ENCODE data around the gene OTX1.
"Not testable (repeated sequence)": the region's sequence is repeated elsewhere in the genome, so short reads cannot be mapped to it uniquely, and the experiment has no call there.

OTX1 gene

GRCh38 chr2:63050334-63051041 is at the start of gene OTX1:
Gene OTX1, plus strand, starts transcription at chr2:63050830. Its CDS starts 2,161 bp downstream, at chr2:63052991.
- Mint-ChIP-seq H3K27me3 (ENCODE audit: low read depth) (peaks cover 88% of the 10 kb centered on the region), H3K4me1 (ENCODE audit: low read depth) (peaks cover 30% of the 10 kb centered on the region), H3K36me3 (ENCODE audit: low read depth) (peaks cover 10% of the 10 kb centered on the region), H3K9me3 (no peaks in the 10 kb centered on the region), H3K27ac (peak within 1 kb of the TSS; percentile 71), H3K4me3 (peak within 1 kb of the TSS; percentile 87)

DNA sequence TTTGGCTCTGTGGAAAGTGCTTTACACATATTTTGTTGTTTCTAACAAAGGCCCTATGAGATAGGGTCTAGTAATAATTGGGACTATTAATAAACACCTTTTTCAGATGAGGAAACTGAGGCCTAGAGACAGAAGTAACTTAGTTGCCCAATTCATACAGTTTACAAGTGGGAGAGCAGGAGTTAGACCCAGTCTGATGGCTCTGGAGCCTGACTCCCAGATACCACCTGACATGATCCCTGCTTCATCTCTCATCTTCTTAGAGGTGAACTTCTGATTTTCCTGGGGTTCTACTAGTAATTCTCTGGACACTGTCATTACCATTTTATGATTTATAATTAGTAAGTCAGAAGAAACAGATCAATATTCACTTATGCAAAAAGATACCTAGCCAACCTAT is 49.1 kb upstream of the OTX1 start:
- no peaks in the 10 kb centered on the region for H3K9me3 Mint-ChIP-seq
- H3K4me1 Mint-ChIP-seq (ENCODE audit: low read depth) = no peaks in the 10 kb centered on the region
- no peak overlapping the region for H3K27ac Mint-ChIP-seq
- peaks cover 8% of the 10 kb centered on the region for H3K36me3 Mint-ChIP-seq (ENCODE audit: low read depth)
- H3K27me3 Mint-ChIP-seq (ENCODE audit: low read depth) = no peaks in the 10 kb centered on the region
- no peak overlapping the region for H3K4me3 Mint-ChIP-seq

DNA sequence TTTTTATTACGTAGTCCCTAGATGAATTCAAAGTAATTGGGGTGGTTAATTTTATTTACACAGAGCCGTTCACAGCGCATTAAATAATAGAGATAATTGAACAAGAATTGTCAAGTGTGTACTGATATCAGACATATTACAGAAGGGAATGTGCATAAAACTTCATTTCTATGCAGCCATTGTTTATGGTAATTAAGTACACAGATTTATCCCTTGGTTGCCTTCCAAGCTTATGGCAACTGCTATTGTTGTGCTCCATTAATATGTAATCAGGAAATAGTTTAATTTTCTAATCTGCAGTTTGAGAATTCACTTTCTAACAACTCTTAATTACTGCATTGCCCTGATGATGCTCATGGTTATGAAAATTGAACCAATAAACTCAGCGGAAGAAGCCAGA is 47.3 kb upstream of the OTX1 start:
- Mint-ChIP-seq H3K9me3 (no peaks in the 10 kb centered on the region), H3K27me3 (ENCODE audit: low read depth) (no peaks in the 10 kb centered on the region), H3K27ac (no peak overlapping the region), H3K36me3 (ENCODE audit: low read depth) (peaks cover 3% of the 10 kb centered on the region), H3K4me1 (ENCODE audit: low read depth) (no peaks in the 10 kb centered on the region), H3K4me3 (no peak overlapping the region)

DNA sequence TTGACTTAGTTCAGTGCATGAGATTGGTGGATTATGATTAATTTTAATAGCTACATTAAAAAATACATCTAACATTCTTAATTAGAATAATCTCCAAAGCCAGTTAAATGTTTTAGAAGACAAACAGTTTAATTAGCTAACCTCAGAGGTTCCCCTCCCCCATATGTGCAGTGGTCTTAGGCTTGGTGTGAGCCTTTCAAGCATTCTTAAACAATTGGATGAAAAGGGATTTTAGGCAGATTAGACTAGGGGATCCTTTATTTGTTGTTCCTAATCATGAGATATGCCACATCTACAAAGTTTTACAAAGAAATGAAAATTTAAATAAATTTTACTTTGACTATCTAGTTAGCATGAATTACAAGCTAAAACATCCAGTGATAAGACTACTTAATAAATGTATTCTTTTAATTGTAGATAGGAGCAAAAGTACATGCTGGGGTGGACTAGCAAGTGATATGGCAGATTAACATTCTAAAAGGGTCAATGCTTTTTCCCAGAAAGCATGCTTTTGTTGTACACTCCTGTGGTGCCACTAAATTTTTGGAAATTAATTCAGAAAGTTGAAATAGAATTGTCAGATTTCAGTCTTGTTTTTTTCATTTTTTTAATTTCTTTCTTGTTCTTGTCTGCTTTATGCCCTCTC is 42.7 kb upstream of the OTX1 start:
- Mint-ChIP-seq H3K9me3 (no peaks in the 10 kb centered on the region), H3K27ac (no peak overlapping the region), H3K36me3 (ENCODE audit: low read depth) (no peaks in the 10 kb centered on the region), H3K4me1 (ENCODE audit: low read depth) (no peaks in the 10 kb centered on the region), H3K27me3 (ENCODE audit: low read depth) (no peaks in the 10 kb centered on the region), H3K4me3 (no peak overlapping the region)

- Mint-ChIP-seq H3K27me3 (ENCODE audit: low read depth) (no peaks in the 10 kb centered on the region), H3K36me3 (ENCODE audit: low read depth) (no peaks in the 10 kb centered on the region), H3K9me3 (no peaks in the 10 kb centered on the region), H3K4me1 (ENCODE audit: low read depth) (no peaks in the 10 kb centered on the region), H3K4me3 (no peak overlapping the region), H3K27ac (no peak overlapping the region)
Measured at GRCh38 chr2:63008838-63009237, 41.8 kb upstream of the OTX1 start.

- Mint-ChIP-seq H3K4me3 (no peak overlapping the region), H3K27me3 (ENCODE audit: low read depth) (no peaks in the 10 kb centered on the region), H3K27ac (no peak overlapping the region), H3K36me3 (ENCODE audit: low read depth) (no peaks in the 10 kb centered on the region), H3K9me3 (no peaks in the 10 kb centered on the region), H3K4me1 (ENCODE audit: low read depth) (no peaks in the 10 kb centered on the region)
Measured at GRCh38 chr2:63009490-63009889, 41.1 kb upstream of the OTX1 start.

GRCh38 chr2:63012541-63012940 is 38.1 kb upstream of the OTX1 start:
- Mint-ChIP-seq H3K27ac (no peak overlapping the region), H3K27me3 (ENCODE audit: low read depth) (no peaks in the 10 kb centered on the region), H3K36me3 (ENCODE audit: low read depth) (no peaks in the 10 kb centered on the region), H3K9me3 (no peaks in the 10 kb centered on the region), H3K4me1 (ENCODE audit: low read depth) (no peaks in the 10 kb centered on the region), H3K4me3 (no peak overlapping the region)

- no peak overlapping the region for H3K27ac Mint-ChIP-seq
Measured at GRCh38 chr2:63013438-63013837, 37.2 kb upstream of the OTX1 start.

DNA sequence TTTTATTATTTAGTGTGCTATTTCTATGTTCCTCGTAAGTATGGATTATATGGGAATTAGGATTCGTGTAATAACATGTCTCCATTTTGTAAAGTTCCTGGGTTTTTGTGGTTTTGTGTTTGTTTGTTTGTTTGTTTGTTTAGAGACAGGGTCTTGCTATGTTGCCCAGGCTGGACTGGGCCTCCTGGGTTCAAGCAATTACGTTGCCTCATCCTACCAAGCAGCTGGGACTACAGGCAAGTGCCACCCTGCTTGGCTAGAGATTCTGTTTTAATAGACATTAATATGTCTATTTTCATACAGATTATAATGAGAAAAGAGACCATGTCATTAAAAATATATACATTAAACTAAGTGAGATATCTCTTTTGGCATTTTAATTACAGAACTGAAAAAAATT is 35.2 kb upstream of the OTX1 start:
- Mint-ChIP-seq H3K9me3 (no peaks in the 10 kb centered on the region), H3K4me1 (ENCODE audit: low read depth) (no peaks in the 10 kb centered on the region), H3K4me3 (no peak overlapping the region), H3K36me3 (ENCODE audit: low read depth) (no peaks in the 10 kb centered on the region), H3K27ac (no peak overlapping the region), H3K27me3 (ENCODE audit: low read depth) (no peaks in the 10 kb centered on the region)

More at GRCh38 chr2:63013438-63013837, 37.2 kb upstream of the OTX1 start:
- Mint-ChIP-seq H3K4me1 (ENCODE audit: low read depth) (no peaks in the 10 kb centered on the region), H3K4me3 (no peak overlapping the region), H3K27me3 (ENCODE audit: low read depth) (no peaks in the 10 kb centered on the region), H3K9me3 (no peaks in the 10 kb centered on the region), H3K36me3 (ENCODE audit: low read depth) (no peaks in the 10 kb centered on the region)

- H3K27me3 Mint-ChIP-seq (ENCODE audit: low read depth) = no peaks in the 10 kb centered on the region
Measured at GRCh38 chr2:63018439-63018838, 32.2 kb upstream of the OTX1 start.

GRCh38 chr2:63019686-63020085 is 30.9 kb upstream of the OTX1 start:
- not testable (repeated sequence) for H3K36me3 Mint-ChIP-seq (ENCODE audit: low read depth); H3K27me3 Mint-ChIP-seq (ENCODE audit: low read depth); H3K9me3 Mint-ChIP-seq; H3K27ac Mint-ChIP-seq; H3K4me1 Mint-ChIP-seq (ENCODE audit: low read depth); H3K4me3 Mint-ChIP-seq

More at GRCh38 chr2:63018439-63018838, 32.2 kb upstream of the OTX1 start:
- H3K36me3 Mint-ChIP-seq (ENCODE audit: low read depth) = no peaks in the 10 kb centered on the region
- H3K4me1 Mint-ChIP-seq (ENCODE audit: low read depth) = no peaks in the 10 kb centered on the region
- H3K9me3 Mint-ChIP-seq = no peaks in the 10 kb centered on the region
- no peak overlapping the region for H3K4me3 Mint-ChIP-seq
- no peak overlapping the region for H3K27ac Mint-ChIP-seq

DNA sequence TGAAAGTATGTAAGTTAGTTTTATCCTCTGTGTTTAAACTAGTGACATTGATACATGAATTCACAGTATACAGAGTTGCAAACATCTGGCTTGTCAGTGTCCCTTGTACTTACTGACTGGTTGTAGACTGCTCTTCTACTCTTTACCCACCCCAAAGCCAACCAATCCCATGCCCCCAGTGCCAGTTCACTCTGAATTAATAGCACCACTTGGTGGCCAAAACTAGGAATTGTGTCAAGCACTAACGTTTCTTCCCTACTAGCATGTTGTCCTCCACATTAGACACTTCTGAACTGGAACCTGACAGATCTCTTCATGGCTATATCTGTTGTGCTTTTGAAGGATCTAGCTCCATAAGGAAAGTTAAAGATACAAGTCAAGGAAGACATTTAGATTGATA is 27.2 kb upstream of the OTX1 start:
- Mint-ChIP-seq H3K36me3 (ENCODE audit: low read depth) (no peaks in the 10 kb centered on the region), H3K27me3 (ENCODE audit: low read depth) (no peaks in the 10 kb centered on the region), H3K4me3 (no peak overlapping the region), H3K4me1 (ENCODE audit: low read depth) (no peaks in the 10 kb centered on the region), H3K9me3 (no peaks in the 10 kb centered on the region), H3K27ac (no peak overlapping the region)

DNA sequence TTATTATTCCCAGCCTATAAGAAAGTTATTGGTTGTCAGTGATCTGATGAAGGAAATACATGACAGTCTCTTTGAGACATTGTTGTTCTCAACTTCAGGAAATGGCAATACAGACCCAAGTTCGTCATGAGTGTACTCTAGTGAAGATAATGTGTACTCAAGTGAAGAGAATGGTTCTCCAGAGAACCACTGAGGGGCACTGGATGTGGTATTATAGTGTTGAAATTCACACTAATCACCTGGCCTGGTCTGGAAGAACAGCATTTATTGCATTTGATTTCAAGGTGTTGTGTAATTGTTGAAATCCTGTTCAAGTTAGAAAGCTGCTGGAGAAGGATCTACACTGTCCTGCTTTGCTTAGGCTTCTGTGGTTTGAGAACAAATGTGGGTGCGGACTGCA is 23.4 kb upstream of the OTX1 start:
- H3K27ac Mint-ChIP-seq = no peak overlapping the region
- no peaks in the 10 kb centered on the region for H3K9me3 Mint-ChIP-seq
- H3K4me1 Mint-ChIP-seq (ENCODE audit: low read depth) = no peaks in the 10 kb centered on the region
- no peak overlapping the region for H3K4me3 Mint-ChIP-seq
- no peaks in the 10 kb centered on the region for H3K27me3 Mint-ChIP-seq (ENCODE audit: low read depth)
- no peaks in the 10 kb centered on the region for H3K36me3 Mint-ChIP-seq (ENCODE audit: low read depth)

DNA sequence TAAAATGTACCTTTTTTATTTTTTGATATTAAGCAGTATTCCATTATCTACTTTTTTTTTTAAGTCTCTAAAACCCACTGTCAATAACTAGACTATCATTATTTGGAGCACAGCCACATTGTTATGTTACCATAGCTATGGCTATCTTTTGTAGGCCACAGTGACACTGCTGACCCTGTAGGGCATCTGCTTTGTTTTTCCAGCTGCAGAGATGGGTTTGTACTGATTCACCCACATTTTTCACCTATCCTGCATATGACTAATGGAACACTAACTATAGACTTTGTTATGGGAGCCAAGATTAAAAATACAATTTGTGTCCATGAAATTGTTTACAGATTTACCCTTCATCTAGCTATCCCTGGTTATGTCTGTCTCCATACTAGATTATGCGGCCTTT is 21.6 kb upstream of the OTX1 start:
- no peak overlapping the region for H3K27ac Mint-ChIP-seq
- H3K36me3 Mint-ChIP-seq (ENCODE audit: low read depth) = no peaks in the 10 kb centered on the region
- no peak overlapping the region for H3K4me3 Mint-ChIP-seq
- no peaks in the 10 kb centered on the region for H3K4me1 Mint-ChIP-seq (ENCODE audit: low read depth)
- no peaks in the 10 kb centered on the region for H3K9me3 Mint-ChIP-seq
- H3K27me3 Mint-ChIP-seq (ENCODE audit: low read depth) = no peaks in the 10 kb centered on the region

DNA sequence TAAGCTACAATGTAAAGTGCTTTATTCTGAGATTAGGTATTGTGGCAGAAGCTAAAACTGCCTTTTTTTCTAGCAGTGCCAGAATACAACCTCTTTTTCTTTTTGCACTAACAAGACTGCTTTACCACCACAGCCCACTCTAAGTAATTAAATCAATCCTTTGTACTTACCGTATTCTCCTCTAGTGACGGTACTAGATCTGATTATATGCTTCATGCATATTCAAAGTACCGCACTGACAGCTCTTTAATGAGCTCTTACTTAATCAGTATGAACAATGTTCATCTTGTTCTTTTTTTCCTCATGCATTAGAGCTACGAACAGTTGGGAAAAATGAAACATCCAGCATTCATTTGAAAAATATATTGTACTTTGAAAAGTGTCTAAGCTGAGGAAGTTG is 16.1 kb upstream of the OTX1 start:
- H3K27me3 Mint-ChIP-seq (ENCODE audit: low read depth) = no peaks in the 10 kb centered on the region
- no peaks in the 10 kb centered on the region for H3K36me3 Mint-ChIP-seq (ENCODE audit: low read depth)
- H3K4me1 Mint-ChIP-seq (ENCODE audit: low read depth) = no peaks in the 10 kb centered on the region
- H3K9me3 Mint-ChIP-seq = no peaks in the 10 kb centered on the region
- no peak overlapping the region for H3K27ac Mint-ChIP-seq
- H3K4me3 Mint-ChIP-seq = no peak overlapping the region

Data from T-helper 1 cell treated with Interleukin-12 subunit alpha and Interleukin-12 subunit beta and Interleukin-4 antibody, amounts not matched to agents 30 μg/mL and 1 μg/mL, for 36 hours (primary cell).